NCI-H1105 (cell line): ENCODE measurements around the gene CA7.

Experiments
- DNase-seq: peaks from one replicate; lab custom pipeline; 2025; lab: John Stamatoyannopoulos, UW

Gene CA7

DNA sequence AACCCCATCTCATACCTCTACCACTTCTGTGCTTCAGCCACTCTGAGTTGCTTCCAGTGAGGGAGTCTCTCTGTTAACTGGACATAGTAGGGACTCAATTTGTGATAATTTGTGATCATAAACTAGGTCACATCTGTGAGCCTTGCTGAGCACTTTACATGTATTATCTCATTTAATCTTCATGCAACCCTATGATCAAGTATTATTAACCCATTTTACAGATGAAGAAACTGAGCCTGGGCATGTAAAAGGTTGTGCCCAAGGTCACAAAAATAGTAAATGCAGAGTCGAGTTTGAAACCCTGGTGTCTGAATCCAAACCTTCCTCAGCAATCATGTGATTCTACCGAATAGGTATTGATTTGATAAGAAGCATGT is 54.7 kb downstream of the CA7 start:
- DNase-seq: no peak

DNA sequence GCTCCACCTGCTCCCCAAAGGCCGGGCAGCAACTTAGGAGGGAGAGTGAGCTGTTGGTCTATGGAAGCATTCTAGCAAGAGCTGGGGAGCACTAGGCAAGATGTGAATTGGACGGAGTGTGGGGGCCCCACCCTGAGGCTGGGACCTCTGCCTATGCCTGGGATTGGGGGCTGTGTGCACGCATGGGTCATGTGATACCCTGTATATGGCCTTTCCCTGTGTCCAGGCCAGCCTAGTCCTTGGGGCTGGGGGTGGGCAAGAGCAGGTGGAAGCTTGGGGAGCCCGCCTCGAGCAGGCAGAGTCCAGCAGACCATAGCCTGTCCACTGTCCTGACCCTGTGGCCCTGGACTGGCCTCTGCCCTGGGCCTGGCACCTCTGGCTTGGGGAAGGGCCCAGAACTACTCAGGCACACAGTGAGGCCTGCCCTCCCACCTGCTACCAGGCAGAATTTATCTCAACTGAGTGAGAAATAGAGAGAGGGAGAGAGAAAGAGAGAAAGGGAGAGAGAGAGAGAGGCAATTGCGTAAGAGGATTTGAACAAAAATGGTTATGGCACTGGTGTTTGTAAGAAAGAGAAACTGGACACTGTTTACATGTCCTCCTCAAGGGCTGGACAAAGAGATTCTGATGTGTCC is 55.2 kb downstream of the CA7 start:
- no peak for DNase-seq

DNA sequence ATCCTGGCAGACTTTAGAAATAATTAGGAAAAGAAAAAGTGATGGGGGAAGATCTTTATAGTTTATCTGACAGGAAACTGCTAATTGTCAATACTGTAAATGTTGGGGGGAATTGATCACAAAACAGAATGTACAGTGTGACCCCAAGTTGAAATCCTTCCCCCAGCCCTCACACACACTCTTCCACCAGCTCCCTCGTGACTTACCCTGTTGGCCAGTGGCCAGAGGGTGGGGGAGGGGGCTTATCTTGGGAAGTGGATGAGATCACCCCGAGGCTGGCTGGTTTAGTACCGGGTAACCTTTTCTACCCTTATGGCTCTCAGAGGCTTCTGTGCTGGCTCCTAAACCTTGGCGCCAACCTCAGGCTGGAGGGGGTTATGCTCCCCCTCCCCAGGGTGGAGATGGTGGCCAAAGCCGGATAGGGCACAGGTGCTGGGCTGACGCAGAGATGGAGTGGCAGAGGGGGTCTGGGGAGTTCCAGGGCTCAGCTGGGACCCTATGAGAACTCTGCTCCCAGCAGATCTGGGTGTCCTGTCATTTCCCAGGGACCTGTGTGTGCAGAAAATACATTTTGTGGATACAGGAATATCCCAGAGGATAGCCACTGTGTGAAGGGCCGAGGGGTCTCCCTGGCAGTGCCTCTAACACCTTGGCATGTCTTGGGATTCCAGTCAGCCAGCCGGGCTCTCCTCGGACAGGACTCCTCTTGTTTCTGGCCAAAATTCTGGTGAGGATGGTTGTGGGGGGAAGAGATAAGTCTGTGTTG is 55.9 kb downstream of the CA7 start:
- DNase-seq: peak; percentile 18

DNA sequence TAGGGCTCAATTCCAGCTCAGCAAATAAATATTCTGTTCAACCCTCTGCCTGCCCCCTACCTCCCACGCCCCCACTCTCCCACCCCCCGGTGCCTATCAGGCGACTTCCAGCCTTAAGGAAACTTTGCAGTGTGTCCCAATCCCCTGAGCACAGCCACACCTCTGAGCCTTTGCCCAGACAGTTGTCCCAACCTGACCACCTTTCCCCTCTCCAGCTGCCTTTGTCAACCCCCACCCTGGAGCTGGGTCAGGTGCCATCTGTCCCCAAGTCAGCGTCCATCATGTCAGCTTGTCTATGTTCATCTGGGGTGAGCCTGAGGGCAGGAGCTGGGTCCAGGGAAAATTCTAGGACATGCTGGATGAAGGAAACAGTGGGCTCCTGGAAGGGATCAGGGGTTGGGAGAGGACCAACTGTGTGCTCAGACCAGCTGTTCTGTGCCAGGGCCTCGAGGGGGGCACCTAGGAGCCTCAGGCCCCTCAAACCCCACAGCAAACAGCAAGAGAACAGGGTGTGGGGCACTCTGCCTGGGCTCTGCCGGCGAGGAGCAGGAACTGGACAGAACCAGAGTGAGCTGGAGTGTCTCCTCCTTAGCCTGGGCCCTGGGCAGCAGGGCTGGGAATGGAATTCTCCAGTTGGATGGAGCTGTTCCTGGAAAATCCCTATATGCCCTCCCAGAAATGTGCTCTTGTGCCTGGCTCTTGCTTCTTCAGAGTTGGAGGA is 56.7 kb downstream of the CA7 start:
- DNase-seq: no peak

DNA sequence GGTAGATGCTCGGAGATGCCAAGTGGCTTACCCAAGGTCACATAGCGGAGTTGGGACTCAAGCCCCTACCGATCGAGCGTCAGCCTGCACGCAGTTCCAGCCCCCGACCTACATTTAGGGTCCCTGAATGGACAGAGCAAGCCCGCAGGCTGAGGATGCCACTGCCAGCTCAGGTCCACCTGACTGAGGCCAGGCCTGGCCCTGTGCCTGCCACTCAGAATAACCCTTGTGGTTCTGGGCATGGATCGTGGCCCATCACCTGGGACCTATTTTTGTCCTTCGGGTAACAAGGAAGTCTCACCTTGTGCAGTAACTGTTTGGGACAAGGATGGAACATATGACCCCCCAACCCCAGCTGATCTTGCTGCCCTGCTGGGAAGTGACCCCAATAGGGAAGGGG is 57.4 kb downstream of the CA7 start:
- DNase-seq: no peak

DNA sequence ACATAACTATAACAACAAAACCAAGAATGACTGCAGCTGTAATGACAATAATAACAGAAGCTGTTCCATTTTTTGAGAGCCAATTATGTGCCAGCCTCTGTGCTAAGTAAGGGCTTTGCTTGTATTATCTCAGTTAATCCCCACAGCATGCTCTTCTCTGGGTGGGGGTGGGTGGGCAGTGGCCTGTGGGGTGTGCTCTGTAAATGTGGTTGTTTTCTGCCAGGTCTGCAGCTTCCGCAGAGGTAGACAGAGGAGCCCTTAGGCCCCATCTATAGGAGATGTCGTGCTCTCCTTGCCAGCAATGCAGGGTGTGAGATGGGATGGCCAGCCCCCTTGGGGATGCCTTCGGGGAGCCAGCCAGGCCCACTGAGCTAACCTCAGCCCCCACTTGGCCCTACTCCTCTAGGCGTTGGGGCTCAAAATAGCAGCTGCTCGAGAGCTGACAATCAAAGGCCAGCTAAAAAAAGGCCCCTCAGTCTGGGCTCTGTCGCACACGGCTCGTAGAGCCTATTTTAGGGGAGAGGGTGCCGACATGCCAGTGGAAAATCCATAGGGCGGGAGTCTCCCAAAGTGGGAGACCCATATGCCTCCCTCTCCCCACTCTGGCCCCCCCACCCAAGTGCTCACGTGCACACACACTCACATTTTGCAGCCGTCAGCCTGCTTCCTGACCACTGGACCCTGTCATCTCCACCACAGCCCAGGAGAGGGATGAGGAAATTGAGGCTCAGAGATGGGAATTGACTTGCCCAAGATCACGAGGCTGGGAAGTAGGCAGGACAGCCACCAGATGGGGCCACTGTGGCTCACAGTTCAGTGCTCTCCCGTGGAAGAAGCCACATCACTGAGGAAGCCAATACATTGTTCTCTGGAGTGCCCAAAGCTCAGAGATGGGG is 58.7 kb downstream of the CA7 start:
- DNase-seq: no peak
